Stomach (tissue), 4 donors: ENCODE measurements around the gene FFAR3.
A peak's percentile ranks its signal among the peaks of the same experiment; 100 is the strongest.

Experiments used
- CTCF ChIP-seq, 7 experiments: fragments of 450-650 bp in 4 of 7; fragments of 200-600 bp in 3 of 7; sonication (generic) in 3 of 7; IDR thresholded peaks; one replicate each; pipeline ENCODE4 v1.5.1; 2016 to 2019; ENCODE audit warnings: antibody characterized with exemption in 7 of 7, control low read depth in 2 of 7, mild to moderate bottlenecking in 1 of 7
- POLR2A ChIP-seq, 4 donors: fragments of 450-650 bp; IDR thresholded peaks; one replicate each; pipeline ENCODE4 v1.6.1; 2016; ENCODE audit warnings: antibody characterized with exemption in 4 of 4, control low read depth in 2 of 4, mild to moderate bottlenecking in 1 of 4, moderate library complexity in 1 of 4

- no peak for TF ChIP-seq POLR2A (IDR thresholded peaks at IDR 0.05)
- TF ChIP-seq CTCF (IDR thresholded peaks at IDR 0.05): peak in 1 of 7 experiments; percentile 1
These were observed at the start of gene FFAR3 for GRCh38 chr19:35357867-35358573.
